Liver (tissue), 9 donors: Measurements from ENCODE around the gene FCSK. TPM values are rescaled to one million over a fixed set of nuclear protein-coding genes. Genes with fewer than 3 reads are reported as not detected.

ENCODE experiments used
- DNase-seq: peaks from one replicate; pipeline ENCODE4 v3.0.0-alpha.2; 2017; ENCODE audit warnings: low spot score
- H3K27ac ChIP-seq, 2 donors: one replicate each; pipeline ENCODE4 v1.7.0; 2013; ENCODE audit warnings: inconsistent platforms in 2 of 2, low read length in 2 of 2, control low read depth in 1 of 2, low read depth in 1 of 2, mild to moderate bottlenecking in 1 of 2
- H3K27me3 ChIP-seq, 4 donors: one replicate each; pipeline versions ENCODE4 v1.6.1 to v1.7.0; 2013; ENCODE audit warnings: low read length in 3 of 4, inconsistent platforms in 1 of 4, mild to moderate bottlenecking in 1 of 4, moderate library complexity in 1 of 4; ENCODE audit not compliant: control insufficient read depth in 4 of 4, insufficient read depth in 4 of 4
- H3K36me3 ChIP-seq, 4 donors: one replicate each; pipeline versions ENCODE4 v1.6.1 to v1.7.0; 2013; ENCODE audit warnings: low read length in 3 of 4, mild to moderate bottlenecking in 3 of 4, low read depth in 1 of 4, moderate library complexity in 1 of 4; ENCODE audit not compliant: control insufficient read depth in 4 of 4, insufficient read depth in 3 of 4
- H3K4me1 ChIP-seq, 4 donors: one replicate each; pipeline versions ENCODE4 v1.6.1 to v1.7.0; 2013; ENCODE audit warnings: low read length in 3 of 4, mild to moderate bottlenecking in 3 of 4, moderate library complexity in 1 of 4; ENCODE audit not compliant: control insufficient read depth in 4 of 4, insufficient read depth in 4 of 4
- H3K4me3 ChIP-seq, 3 donors: one replicate each; pipeline versions ENCODE4 v1.6.1 to v1.7.0; 2013; ENCODE audit warnings: low read length in 3 of 3, control low read depth in 1 of 3, low read depth in 1 of 3, mild to moderate bottlenecking in 1 of 3
- H3K9ac ChIP-seq, 2 donors: one replicate each; pipeline ENCODE4 v1.7.0; 2013; ENCODE audit warnings: low read length in 2 of 2, mild to moderate bottlenecking in 2 of 2, moderate library complexity in 2 of 2, control low read depth in 1 of 2, low read depth in 1 of 2
- H3K9me3 ChIP-seq, 4 donors: one replicate each; pipeline versions ENCODE4 v1.6.1 to v1.7.0; 2013; ENCODE audit warnings: low read length in 3 of 4; ENCODE audit not compliant: control insufficient read depth in 4 of 4
- EGR1 ChIP-seq, 2 donors: IDR thresholded peaks; 2 replicates each; pipeline ENCODE4 v1.6.1; 2016 to 2018; ENCODE audit warnings: antibody characterized with exemption in 2 of 2, low read depth in 2 of 2
- FOXA1 ChIP-seq: IDR thresholded peaks from 2 replicates; pipeline ENCODE4 v1.6.1; 2016; ENCODE audit warnings: antibody characterized with exemption
- FOXA2 ChIP-seq: IDR thresholded peaks from 2 replicates; pipeline ENCODE4 v1.6.1; 2016; ENCODE audit warnings: antibody characterized with exemption
- GABPA ChIP-seq, 2 donors: IDR thresholded peaks in 1 of 2; conservative IDR thresholded peaks in 1 of 2; 2 replicates each; pipeline ENCODE4 v1.6.1; 2016; ENCODE audit warnings: antibody characterized with exemption in 2 of 2, mild to moderate bottlenecking in 1 of 2, moderate library complexity in 1 of 2
- HNF4A ChIP-seq, 2 donors: conservative IDR thresholded peaks; 2 replicates each; pipeline ENCODE4 v1.6.1; 2016; ENCODE audit warnings: antibody characterized with exemption in 2 of 2, mild to moderate bottlenecking in 2 of 2
- JUND ChIP-seq, 2 donors: IDR thresholded peaks; 2 replicates each; pipeline ENCODE4 v1.6.1; 2016; ENCODE audit warnings: antibody characterized with exemption in 2 of 2
- NR2F2 ChIP-seq: IDR thresholded peaks from 2 replicates; pipeline ENCODE4 v1.6.1; 2016; ENCODE audit warnings: antibody characterized with exemption
- RAD21 ChIP-seq, 2 donors: IDR thresholded peaks; 2 replicates each; pipeline ENCODE4 v1.6.1; 2016; ENCODE audit warnings: antibody characterized with exemption in 2 of 2, mild to moderate bottlenecking in 2 of 2
- RXRA ChIP-seq, 2 donors: IDR thresholded peaks; 2 replicates each; pipeline ENCODE4 v1.6.1; 2017 to 2018; ENCODE audit warnings: antibody characterized with exemption in 2 of 2, mild to moderate bottlenecking in 1 of 2
- SP1 ChIP-seq: IDR thresholded peaks from 2 replicates; pipeline ENCODE4 v1.6.1; 2018; ENCODE audit warnings: antibody characterized with exemption, mild to moderate bottlenecking
- TAF1 ChIP-seq: conservative IDR thresholded peaks from 2 replicates; pipeline ENCODE4 v1.6.1; 2016; ENCODE audit warnings: antibody characterized with exemption, mild to moderate bottlenecking
- YY1 ChIP-seq: IDR thresholded peaks from 2 replicates; pipeline ENCODE4 v1.6.1; 2016; ENCODE audit warnings: antibody characterized with exemption, mild to moderate bottlenecking
- ZBTB33 ChIP-seq: IDR thresholded peaks from 2 replicates; pipeline ENCODE4 v1.6.1; 2016; ENCODE audit warnings: antibody characterized with exemption
- WGBS: extraction: QIAGEN DNeasy Blood & Tissue Kit; methylation state at CpG from one replicate; pipeline ENCODE4 v1.1.7; 2013; 5-methylcytosine and 5-hydroxymethylcytosine counted together
- polyA plus RNA-seq, 2 donors: library from polyadenylated mRNA; stranded (reverse) in 1 of 2; unstranded in 1 of 2; fragments of 200-250 nt in 1 of 2; fragments of >200 nt in 1 of 2; fragmentation: Nextera tagmentation in 1 of 2; extraction: Ambion mirVana in 1 of 2; gene quantifications; one replicate each; pipeline versions ENCODE4 v1.2.1 to v1.2.3, GENCODE V29; 2013 to 2015
- total RNA-seq, 2 donors: library from RNA; depleted of rRNA; stranded (reverse); fragments of >200 nt; gene quantifications; one replicate each; pipeline ENCODE4 v1.2.3, GENCODE V29; 2014
- TF ChIP-seq, protein P1 (sequence below): IDR thresholded peaks from 2 replicates; pipeline ENCODE4 v1.6.1; 2016; ENCODE audit warnings: antibody characterized with exemption
- TF ChIP-seq, protein P2 (sequence below): IDR thresholded peaks from 2 replicates; pipeline ENCODE4 v1.6.1; 2016; ENCODE audit warnings: antibody characterized with exemption
- TF ChIP-seq, protein P3 (sequence below): fragments of 150-350 bp; IDR thresholded peaks from 2 replicates; pipeline ENCODE4 v1.5.1; 2017; ENCODE audit warnings: improper control_type of control experiment, low read depth, low read length; ENCODE audit not compliant: missing input control
- TF ChIP-seq, protein P4 (sequence below): IDR thresholded peaks from 2 replicates; pipeline ENCODE4 v1.6.1; 2016; ENCODE audit warnings: antibody characterized with exemption, mild to moderate bottlenecking
- donor health status: healthy.
- donor health status: healthy.
- donor health status: healthy.
- donor health status: healthy.
- donor health status: healthy.

Gene FCSK
- total and polyA plus RNA-seq, 4 donors = 4.3 to 20.2 (median 8.5) TPM

- Histone ChIP-seq H3K4me1 (no peaks in the 10 kb centered on the region), H3K27me3 (no peaks in the 10 kb centered on the region), H3K27ac (no peak overlapping the region), H3K4me3 (no peak overlapping the region), H3K9me3 (no peaks in the 10 kb centered on the region), H3K36me3 (peaks cover 18 to 61% (median 39%) of the 10 kb centered on the region in 4 donors), H3K9ac (no peak overlapping the region)
- 82% methylated on average over 7 of the region's 7 CpGs for WGBS
- DNase-seq = no peak
- TF ChIP-seq FOXA1 (no peak), TAF1 (no peak), EGR1 (IDR thresholded peaks at IDR 0.05; ENCODE audit: low read depth in 2 of 2) (no peak), HNF4A (conservative IDR thresholded peaks at IDR 0.05) (no peak), GABPA (IDR thresholded peaks at IDR 0.05 in 1 of 2, conservative IDR thresholded peaks at IDR 0.05 in 1 of 2) (no peak), RAD21 (IDR thresholded peaks at IDR 0.05) (no peak), NR2F2 (no peak), FOXA2 (no peak), SP1 (no peak), ZBTB33 (no peak), JUND (IDR thresholded peaks at IDR 0.05) (no peak), YY1 (no peak), RXRA (IDR thresholded peaks at IDR 0.05) (no peak)
- TF ChIP-seq, protein P1, sequence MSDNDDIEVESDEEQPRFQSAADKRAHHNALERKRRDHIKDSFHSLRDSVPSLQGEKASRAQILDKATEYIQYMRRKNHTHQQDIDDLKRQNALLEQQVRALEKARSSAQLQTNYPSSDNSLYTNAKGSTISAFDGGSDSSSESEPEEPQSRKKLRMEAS = no peak
- TF ChIP-seq, protein P2, sequence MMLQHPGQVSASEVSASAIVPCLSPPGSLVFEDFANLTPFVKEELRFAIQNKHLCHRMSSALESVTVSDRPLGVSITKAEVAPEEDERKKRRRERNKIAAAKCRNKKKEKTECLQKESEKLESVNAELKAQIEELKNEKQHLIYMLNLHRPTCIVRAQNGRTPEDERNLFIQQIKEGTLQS = no peak
- TF ChIP-seq, protein P3, sequence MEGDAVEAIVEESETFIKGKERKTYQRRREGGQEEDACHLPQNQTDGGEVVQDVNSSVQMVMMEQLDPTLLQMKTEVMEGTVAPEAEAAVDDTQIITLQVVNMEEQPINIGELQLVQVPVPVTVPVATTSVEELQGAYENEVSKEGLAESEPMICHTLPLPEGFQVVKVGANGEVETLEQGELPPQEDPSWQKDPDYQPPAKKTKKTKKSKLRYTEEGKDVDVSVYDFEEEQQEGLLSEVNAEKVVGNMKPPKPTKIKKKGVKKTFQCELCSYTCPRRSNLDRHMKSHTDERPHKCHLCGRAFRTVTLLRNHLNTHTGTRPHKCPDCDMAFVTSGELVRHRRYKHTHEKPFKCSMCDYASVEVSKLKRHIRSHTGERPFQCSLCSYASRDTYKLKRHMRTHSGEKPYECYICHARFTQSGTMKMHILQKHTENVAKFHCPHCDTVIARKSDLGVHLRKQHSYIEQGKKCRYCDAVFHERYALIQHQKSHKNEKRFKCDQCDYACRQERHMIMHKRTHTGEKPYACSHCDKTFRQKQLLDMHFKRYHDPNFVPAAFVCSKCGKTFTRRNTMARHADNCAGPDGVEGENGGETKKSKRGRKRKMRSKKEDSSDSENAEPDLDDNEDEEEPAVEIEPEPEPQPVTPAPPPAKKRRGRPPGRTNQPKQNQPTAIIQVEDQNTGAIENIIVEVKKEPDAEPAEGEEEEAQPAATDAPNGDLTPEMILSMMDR = no peak
- TF ChIP-seq, protein P4, sequence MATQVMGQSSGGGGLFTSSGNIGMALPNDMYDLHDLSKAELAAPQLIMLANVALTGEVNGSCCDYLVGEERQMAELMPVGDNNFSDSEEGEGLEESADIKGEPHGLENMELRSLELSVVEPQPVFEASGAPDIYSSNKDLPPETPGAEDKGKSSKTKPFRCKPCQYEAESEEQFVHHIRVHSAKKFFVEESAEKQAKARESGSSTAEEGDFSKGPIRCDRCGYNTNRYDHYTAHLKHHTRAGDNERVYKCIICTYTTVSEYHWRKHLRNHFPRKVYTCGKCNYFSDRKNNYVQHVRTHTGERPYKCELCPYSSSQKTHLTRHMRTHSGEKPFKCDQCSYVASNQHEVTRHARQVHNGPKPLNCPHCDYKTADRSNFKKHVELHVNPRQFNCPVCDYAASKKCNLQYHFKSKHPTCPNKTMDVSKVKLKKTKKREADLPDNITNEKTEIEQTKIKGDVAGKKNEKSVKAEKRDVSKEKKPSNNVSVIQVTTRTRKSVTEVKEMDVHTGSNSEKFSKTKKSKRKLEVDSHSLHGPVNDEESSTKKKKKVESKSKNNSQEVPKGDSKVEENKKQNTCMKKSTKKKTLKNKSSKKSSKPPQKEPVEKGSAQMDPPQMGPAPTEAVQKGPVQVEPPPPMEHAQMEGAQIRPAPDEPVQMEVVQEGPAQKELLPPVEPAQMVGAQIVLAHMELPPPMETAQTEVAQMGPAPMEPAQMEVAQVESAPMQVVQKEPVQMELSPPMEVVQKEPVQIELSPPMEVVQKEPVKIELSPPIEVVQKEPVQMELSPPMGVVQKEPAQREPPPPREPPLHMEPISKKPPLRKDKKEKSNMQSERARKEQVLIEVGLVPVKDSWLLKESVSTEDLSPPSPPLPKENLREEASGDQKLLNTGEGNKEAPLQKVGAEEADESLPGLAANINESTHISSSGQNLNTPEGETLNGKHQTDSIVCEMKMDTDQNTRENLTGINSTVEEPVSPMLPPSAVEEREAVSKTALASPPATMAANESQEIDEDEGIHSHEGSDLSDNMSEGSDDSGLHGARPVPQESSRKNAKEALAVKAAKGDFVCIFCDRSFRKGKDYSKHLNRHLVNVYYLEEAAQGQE = no peak
Observed at GRCh38 chr16:70481929-70482536, 27.6 kb downstream of the FCSK start.
